C1 segment of cervical spinal cord (tissue), 14 donors: Measurements from ENCODE around the gene CREB3.

Experiments
- DNase-seq, 14 donors: peaks; one replicate each; lab custom pipeline; 2025; lab: John Stamatoyannopoulos, UW

CREB3 gene

DNA sequence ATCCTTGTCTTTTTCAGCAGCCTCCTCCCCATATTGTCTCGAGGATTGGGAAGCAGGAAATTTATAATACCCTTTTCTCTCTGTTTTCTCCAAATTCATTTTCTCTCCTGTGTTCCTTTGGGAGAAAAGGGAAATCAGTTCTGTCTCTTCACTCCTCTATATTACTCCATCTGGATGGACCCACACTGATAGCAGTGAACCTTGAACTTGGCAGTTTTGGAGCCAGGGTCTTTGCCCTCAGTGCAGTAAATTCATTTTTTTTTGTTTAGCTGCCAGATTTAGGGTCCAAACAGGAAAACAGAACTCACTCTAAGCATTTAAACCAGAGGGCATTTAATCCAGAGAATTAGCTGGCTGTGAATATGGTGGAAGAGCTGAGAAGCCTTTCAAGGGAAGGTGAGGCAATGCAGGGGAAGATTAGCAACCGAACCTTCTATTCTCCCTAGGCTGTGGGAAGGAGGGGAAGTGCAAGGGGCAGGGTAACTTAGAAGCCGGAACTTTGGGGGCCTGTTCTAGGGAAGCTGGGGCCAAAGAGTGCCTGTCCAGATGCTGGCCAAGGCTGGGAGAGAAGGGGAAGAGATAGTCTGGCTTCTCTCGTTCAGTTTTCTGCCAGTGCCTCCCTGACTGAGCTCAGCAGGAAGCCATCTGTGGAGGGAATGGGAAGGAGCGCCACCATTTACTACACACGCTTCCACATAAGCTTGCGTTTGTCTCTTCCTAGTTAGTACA lies 42.6 kb downstream of the CREB3 start:
- DNase-seq, result peak in 4 of 14 donors; percentile 9 to 51 (median 24)

DNA sequence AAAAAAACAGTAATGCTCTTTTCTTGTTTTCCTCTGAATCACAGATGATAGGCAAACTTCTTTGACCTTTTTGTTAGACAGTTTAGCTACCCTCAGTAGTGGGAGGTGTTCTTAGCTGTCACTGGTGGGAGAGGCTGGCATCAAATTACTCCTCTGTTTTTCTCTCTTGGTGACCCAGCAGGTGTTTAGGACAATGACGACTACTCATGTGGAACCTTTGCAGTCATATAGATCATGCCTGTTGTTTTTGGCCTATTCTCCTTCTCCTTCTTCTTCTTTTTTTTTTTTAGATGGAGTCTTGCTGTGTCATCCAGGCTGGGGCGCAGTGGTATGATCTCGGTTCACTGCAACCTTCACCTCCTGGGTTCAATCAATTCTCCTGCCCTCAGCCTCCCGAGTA lies 43.6 kb downstream of the CREB3 start:
- DNase-seq, result no peak

DNA sequence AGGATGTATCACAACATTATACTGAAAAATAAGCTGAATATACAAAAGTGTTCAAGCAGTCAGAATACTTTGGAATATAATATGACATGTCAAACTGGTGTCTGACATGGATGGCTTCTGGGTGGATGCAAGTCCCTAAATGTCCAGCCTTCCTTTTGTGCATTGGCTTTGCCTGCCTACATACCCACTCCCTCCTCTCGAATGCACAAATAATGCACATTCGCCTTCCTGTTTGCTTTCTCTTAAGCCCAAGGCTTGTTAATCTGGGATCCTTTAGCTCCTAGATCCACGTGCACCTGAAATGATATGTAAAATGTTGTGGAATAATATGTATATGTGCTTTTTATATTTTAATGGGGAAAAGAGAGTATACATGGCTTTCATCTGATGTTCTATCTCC lies 46.0 kb downstream of the CREB3 start:
- no peak for DNase-seq

- no peak for DNase-seq
These were observed 48.6 kb downstream of the CREB3 start for GRCh38 chr9:35781066-35781465.

DNA sequence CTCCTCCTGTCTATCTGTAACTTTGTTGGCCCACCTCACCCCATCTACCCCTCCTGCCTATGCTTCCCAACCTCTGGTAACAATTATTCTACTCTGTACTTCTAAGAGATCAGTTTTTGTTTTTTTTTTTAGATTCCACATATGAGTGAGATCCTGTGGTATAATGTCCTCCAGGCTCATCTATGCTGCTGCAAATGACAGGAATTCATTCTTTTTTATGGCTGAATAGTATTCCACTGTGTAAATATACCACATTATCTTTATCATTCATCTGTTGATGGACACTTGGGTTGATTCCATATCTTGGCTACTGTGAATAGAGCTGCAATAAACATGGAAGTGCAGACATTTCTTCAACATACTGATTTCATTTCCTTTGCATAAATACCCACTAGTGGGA lies 51.0 kb downstream of the CREB3 start:
- no peak for DNase-seq
